HG02885 (cell line): Measurements from ENCODE around the gene METTL23.
"Not testable (repeated sequence)": the region's sequence is repeated elsewhere in the genome, so short reads cannot be mapped to it uniquely, and the experiment has no call there.

Experiments used
- ATAC-seq: cut with Tn5 transposase; IDR thresholded peaks from one replicate; pipeline ENCODE4 v1.9.1; 2021; ENCODE audit warnings: mild to moderate bottlenecking; ENCODE audit not compliant: unreplicated experiment, poor library complexity

The METTL23 gene

GRCh38 chr17:76732734-76733617 is 6.3 kb downstream of the METTL23 start:
- no peak for ATAC-seq

DNA sequence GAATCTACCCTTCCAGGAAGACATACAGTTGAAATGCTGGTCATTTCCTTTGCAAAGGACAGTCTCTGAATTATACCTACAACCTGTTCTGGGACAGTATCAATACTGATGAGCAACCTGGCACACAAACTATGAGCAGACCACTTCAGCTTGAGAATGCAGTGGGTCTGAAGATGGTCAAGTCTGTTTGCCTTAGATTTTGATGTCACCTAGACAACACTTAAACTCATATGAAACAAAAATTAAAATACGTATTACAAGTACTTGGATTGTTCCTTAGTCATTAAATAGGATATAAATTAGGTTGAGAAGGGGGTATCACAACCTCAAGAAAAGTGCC is 6.9 kb downstream of the METTL23 start:
- ATAC-seq: no peak

GRCh38 chr17:76734080-76734840 is 7.6 kb downstream of the METTL23 start:
- no peak for ATAC-seq

- ATAC-seq: no peak
Observed at GRCh38 chr17:76735006-76735405, 8.4 kb downstream of the METTL23 start.

- ATAC-seq: no peak
Observed at GRCh38 chr17:76735586-76736348, 9.1 kb downstream of the METTL23 start.

DNA sequence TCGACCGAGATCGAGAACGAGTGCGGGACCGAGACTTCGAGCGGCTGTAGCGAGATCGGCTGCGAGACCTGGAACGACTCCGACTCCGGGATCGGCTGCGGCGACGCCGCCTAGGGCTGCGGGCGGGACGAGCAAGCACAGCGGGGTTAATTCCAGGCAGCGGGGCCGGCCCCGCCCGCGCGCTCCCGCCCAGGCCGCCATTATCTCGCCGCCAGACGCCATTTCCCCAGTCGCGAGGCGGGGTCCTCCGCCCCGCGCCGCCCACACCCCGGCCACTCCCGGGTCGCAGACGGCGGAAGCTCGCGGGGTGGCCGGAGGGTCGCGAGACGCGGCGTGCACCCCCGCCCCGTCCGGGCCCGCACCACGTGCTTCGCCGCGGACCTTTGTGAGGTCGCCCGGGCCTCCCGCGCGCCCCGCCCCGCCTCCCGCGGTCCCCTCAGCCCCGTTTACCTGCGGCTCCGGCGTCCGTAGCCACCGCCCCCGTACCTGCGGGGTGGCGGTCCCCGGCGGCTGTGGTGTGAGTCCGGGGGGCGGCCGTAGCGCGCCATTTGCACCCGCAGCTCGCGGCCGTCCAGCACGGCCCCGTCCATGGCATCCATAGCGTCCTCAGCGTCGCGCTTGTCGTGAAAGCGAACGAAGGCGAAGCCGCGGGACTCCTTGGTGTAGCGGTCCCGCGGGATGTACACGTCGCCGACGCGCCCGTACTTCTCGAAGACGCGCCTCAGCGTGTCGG is 9.9 kb downstream of the METTL23 start:
- peak; percentile 11 for ATAC-seq

DNA sequence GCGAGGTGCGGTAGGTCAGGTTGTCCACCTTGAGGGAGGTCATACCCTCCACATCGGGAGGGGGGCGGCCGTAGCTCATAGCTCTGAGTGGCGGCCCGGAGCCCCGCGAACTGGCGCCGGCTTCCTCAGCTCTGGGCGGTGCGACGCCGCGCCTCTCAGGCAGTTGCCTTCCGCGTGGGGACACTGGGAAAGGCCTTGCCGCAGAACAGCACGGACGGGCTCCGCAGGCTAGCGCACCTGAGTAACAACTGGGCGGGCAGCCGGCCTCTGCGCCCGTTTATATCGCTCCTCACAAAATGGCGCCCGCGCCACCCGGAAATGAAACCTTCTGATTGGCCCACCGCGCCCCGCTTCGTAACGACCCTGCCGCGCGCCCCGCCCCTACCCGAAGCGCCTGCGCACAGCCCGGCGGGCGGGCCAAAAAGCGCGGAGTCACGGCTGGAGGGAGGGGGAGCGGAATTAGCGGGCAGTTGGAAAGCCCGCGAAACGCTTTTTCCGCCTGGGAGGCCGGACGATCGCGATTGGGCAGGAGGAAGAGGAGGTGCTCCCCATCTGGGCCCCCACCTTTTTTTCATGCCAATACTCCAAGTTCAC is 10.5 kb downstream of the METTL23 start, which contains the start of gene SRSF2:
Gene SRSF2, minus strand, starts transcription at position 250 of the 594 bp plus-strand sequence. Its CDS starts 171 bp downstream, at position 79.
- ATAC-seq: peak; percentile 75

DNA sequence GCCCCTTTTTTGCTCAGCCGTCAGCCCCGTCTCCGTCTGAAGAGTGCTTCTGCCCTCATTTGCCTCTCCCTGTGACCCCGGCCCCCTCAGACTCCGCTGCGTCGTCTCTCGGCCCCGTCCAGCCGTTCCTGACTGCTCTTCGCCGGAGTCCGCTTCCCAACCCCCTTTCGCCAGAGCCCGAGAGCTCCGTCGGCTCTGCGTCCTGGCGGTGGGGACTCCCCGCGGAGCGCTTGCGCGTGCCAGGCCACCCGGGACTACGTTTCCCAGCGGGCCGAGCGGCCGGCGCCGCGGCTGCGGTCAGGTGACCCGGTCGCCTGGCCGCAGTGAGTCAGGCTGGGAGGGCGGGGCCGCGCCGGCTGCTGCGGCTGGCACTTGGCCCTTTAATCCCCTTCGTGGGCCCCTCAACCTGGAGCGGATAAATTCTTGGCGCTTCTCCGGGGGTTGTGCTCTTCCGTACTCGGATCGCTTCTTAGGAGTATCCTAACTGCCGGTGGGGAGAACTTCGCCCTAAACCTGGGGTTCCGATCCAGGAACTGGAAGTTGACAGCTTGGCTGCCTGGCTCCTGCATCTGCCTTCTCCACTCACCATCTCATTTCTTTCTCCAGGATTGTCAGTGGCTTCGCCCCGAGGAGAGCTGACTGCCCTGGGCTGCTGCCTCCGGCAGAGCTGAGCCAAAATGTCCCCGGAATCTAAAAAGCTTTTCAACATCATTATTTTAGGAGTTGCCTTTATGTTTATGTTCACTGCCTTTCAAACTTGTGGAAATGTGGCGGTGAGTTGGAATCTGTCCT is 11.2 kb downstream of the METTL23 start, which contains the start of gene MFSD11:
Gene MFSD11, plus strand, starts transcription at position 444 of the 792 bp plus-strand sequence. Its CDS starts 234 bp downstream, at position 678.
- ATAC-seq: peak; percentile 60

DNA sequence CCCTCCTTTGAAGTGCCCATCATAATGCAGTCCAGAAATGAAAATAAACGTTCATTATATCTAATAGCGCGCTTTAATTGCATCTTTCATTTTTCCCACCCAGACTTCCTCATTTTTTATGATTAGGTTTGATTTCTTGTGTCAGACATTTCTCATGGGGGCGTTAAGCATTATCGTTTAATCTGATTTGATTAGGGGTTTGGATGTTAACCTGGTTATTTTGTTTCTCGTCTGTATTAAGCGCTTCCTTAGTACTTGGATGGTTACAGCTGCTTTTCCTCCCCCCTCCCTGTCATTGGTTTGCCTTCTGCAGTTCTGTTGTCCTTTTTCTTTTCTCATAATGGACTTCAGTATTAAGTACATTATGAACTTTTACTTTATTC is 11.8 kb downstream of the METTL23 start:
- ATAC-seq: no peak

GRCh38 chr17:76739568-76740115 is 13.0 kb downstream of the METTL23 start:
- ATAC-seq: not testable (repeated sequence)

DNA sequence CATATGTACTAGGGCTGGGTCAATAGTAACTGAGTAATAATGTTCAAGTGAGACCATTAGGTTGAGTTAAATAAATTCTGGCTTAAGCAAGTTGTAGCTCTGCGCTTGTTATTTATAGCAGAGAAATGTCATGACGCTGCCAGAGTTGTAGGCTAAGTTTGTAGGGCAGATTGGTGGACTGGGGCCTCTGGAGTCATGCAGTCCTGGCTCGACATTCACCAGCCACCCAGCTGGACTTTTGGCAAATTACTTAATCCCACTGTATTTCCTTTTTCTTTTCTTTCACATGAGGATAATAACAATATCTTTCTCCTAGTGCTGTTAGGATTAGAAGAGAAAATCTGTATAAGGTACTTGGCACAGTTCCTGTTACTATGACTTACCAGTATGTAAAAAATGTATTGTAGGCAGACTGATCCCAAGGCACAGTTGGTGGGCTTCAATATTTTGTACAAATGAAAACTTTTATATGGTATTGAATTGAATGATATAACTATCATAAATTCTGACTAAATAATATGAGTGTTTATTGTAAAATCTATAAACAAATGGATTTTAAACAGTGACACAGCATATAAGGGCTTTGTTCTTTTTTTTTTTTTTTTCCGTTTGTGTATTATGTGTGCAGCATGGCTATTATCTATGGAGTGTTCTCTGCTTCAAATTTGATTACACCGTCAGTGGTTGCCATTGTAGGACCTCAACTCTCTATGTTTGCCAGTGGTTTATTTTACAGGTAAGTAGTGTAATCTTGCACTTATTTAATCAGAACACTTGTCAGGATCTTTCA is 13.9 kb downstream of the METTL23 start:
- ATAC-seq: no peak

DNA sequence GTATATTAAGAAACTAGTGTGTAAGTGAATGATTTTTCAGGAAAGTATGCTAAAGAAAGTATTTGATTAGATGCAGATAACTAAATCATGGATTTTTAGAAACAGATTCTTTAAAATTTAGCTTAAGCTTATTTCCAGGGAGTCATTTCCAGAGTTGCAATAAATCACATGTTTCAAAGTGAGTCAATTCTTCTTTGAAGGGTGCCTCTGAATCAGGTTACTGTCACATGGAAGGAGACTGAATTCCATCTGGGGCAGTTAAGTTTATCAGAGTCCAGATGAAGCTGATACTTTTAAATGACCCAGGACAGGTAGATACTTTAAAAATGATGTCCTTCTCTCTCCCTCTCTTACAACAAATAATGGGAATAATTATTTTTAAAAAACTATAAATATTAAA is 16.3 kb downstream of the METTL23 start:
- no peak for ATAC-seq

DNA sequence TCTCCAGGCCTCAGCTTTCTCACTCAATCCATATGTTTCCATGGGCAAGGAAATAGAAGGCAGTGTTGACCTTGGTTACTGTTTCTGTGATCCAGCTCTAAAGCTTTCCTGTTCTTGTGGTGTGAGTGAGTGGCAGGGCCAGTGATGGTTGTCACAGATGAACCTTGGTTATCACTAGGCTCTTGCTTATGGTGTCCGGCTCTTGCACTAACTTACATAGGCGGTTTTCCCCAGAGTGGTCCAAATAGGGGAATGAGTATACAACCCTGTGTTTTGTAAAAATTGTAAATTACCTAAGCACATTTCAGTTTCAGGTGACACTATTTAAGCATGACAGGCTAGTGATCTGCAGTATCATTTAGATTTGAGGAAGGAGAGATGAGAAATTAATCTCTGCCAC is 18.1 kb downstream of the METTL23 start:
- ATAC-seq: no peak

- not testable (repeated sequence) for ATAC-seq
Observed at GRCh38 chr17:76745785-76746184, 19.1 kb downstream of the METTL23 start.

GRCh38 chr17:76747716-76748363 is 21.2 kb downstream of the METTL23 start:
- ATAC-seq: no peak

GRCh38 chr17:76748657-76749056 is 22.0 kb downstream of the METTL23 start:
- no peak for ATAC-seq

DNA sequence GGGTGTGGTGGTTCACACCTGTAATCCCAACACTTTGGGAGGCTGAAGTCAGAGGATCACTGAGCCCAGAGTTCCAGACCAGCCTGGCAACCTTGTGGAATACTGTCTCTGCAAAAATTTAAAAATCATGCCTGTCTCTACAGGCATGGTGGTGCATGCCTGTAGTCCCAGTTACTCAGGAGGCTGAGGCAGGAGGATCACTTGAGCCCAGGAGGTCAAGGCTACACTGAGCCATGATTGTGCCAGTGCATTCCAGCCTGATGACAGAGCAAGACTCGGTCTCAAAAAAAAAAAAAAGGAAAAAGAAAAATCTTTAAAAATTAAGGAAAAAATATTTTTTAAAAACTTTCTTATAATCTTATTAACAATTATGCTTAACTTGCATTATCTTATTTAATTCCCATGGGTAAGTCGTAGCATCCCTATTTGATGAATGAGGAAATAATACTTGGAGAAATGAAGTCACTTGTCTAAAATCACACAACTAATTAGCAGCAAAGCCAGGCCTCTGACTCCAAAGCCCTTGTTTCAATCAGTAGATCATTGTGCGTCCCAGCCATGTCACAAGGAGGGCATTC is 24.9 kb downstream of the METTL23 start:
- no peak for ATAC-seq
